PFSK-1 (cell line): Measurements from ENCODE around the gene TGFBR3L.

Source experiments
- FOXP2 ChIP-seq: optimal IDR thresholded peaks from 2 replicates; pipeline ENCODE3; 2011; ENCODE audit warnings: borderline replicate concordance, control low read depth, inconsistent platforms; ENCODE audit not compliant: insufficient read depth; ENCODE audit errors: extremely low read length, extremely low read depth
- POLR2AphosphoS5 ChIP-seq: IDR thresholded peaks from 2 replicates; pipeline ENCODE4 v1.6.1; 2012; ENCODE audit warnings: low read depth, mild to moderate bottlenecking, control low read depth, low read length, moderate library complexity
- SIN3A ChIP-seq: IDR thresholded peaks from 2 replicates; pipeline ENCODE4 v1.6.1; 2012; ENCODE audit warnings: mild to moderate bottlenecking, low read length, moderate library complexity, borderline replicate concordance; ENCODE audit not compliant: insufficient read depth
- TAF1 ChIP-seq: IDR thresholded peaks from 2 replicates; pipeline ENCODE4 v1.6.1; 2012; ENCODE audit warnings: low read length, control low read depth, borderline replicate concordance; ENCODE audit not compliant: insufficient read depth
- TF ChIP-seq, protein P1 (sequence below), 2 experiments: IDR thresholded peaks; 2 replicates each; pipeline versions ENCODE4 v1.6.1 to v1.8.0; 2011 to 2012; ENCODE audit warnings: low read depth in 2 of 2, low read length in 2 of 2, control low read depth in 1 of 2, inconsistent platforms in 1 of 2, mild to moderate bottlenecking in 1 of 2, moderate library complexity in 1 of 2; ENCODE audit not compliant: insufficient read depth in 1 of 2

The TGFBR3L gene

DNA sequence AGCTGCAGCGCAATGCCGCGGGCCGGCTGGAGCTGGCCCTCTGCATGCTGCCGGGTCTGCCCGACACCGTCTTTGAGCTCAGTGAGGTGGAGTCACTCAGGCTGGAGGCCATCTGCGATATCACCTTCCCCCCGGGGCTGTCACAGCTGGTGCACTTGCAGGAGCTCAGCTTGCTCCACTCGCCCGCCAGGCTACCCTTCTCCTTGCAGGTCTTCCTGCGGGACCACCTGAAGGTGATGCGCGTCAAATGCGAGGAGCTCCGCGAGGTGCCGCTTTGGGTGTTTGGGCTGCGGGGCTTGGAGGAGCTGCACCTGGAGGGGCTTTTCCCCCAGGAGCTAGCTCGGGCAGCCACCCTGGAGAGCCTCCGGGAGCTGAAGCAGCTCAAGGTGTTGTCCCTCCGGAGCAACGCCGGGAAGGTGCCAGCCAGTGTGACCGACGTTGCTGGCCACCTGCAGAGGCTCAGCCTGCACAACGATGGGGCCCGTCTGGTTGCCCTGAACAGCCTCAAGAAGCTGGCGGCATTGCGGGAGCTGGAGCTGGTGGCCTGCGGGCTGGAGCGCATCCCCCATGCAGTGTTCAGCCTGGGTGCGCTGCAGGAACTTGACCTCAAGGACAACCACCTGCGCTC is 14.8 kb upstream of the TGFBR3L start:
- no peak for TF ChIP-seq TAF1
- TF ChIP-seq FOXP2: no peak
- TF ChIP-seq SIN3A: no peak
- no peak for TF ChIP-seq POLR2AphosphoS5
- TF ChIP-seq, protein P1, sequence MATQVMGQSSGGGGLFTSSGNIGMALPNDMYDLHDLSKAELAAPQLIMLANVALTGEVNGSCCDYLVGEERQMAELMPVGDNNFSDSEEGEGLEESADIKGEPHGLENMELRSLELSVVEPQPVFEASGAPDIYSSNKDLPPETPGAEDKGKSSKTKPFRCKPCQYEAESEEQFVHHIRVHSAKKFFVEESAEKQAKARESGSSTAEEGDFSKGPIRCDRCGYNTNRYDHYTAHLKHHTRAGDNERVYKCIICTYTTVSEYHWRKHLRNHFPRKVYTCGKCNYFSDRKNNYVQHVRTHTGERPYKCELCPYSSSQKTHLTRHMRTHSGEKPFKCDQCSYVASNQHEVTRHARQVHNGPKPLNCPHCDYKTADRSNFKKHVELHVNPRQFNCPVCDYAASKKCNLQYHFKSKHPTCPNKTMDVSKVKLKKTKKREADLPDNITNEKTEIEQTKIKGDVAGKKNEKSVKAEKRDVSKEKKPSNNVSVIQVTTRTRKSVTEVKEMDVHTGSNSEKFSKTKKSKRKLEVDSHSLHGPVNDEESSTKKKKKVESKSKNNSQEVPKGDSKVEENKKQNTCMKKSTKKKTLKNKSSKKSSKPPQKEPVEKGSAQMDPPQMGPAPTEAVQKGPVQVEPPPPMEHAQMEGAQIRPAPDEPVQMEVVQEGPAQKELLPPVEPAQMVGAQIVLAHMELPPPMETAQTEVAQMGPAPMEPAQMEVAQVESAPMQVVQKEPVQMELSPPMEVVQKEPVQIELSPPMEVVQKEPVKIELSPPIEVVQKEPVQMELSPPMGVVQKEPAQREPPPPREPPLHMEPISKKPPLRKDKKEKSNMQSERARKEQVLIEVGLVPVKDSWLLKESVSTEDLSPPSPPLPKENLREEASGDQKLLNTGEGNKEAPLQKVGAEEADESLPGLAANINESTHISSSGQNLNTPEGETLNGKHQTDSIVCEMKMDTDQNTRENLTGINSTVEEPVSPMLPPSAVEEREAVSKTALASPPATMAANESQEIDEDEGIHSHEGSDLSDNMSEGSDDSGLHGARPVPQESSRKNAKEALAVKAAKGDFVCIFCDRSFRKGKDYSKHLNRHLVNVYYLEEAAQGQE (IDR thresholded peaks at IDR 0.05; ENCODE audit: insufficient read depth in 1 of 2, low read depth in 2 of 2, low read length in 2 of 2): no peak

DNA sequence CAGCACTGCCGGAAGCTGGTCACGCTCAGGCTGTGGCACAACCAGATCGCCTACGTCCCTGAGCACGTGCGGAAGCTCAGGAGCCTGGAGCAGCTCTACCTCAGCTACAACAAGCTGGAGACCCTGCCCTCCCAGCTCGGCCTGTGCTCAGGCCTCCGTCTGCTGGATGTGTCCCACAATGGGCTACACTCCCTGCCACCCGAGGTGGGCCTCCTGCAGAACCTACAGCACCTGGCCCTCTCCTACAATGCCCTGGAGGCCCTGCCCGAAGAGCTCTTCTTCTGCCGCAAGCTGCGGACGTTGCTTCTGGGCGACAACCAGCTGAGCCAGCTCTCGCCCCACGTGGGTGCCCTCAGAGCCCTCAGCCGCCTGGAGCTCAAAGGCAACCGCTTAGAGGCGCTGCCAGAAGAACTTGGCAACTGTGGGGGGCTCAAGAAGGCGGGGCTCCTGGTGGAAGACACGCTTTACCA is 14.2 kb upstream of the TGFBR3L start:
- TF ChIP-seq SIN3A (no peak), TAF1 (no peak), POLR2AphosphoS5 (no peak), FOXP2 (no peak)
- TF ChIP-seq, protein P1 (IDR thresholded peaks at IDR 0.05; ENCODE audit: insufficient read depth in 1 of 2, low read depth in 2 of 2, low read length in 2 of 2): no peak

DNA sequence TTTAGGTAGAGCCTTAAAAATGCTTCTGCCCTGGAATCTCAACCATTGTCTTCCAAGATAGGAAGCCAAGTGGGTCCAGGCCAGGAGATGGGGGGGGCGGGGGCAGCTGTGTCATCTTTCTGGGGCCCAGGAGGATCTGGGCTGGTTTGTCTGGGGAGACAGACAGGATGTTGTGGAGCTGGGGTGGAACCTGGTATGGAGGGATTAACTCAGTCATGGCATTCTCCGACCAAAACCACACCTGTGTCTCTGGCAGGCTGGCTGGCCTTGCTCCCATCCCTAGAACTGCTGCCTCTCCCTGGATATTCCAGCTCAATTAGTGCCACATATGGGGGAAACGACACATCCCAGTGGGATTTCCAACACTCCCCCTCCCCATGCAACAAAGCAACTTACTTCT is 13.7 kb upstream of the TGFBR3L start:
- TF ChIP-seq, protein P1 (IDR thresholded peaks at IDR 0.05; ENCODE audit: insufficient read depth in 1 of 2, low read depth in 2 of 2, low read length in 2 of 2): no peak
- no peak for TF ChIP-seq POLR2AphosphoS5
- no peak for TF ChIP-seq FOXP2

DNA sequence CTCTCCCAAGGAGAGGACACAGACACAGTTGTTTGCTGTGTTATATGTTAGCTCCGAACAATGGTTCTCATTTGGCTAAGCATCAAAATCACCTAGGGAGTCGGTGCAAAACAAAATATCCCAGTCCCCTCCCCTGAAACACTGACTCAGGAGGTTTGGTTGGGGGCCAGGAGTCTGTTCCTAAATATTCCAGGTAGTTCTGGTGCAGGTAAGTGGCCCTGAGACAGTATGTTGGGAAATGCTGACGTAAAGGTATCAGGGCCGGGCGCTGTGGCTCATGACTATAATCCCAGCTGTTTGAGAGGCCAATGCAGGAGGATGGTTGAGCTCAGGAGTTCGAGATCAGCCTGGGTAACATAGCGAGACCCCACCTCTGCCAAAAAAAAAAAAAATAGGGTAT is 13.3 kb upstream of the TGFBR3L start:
- no peak for TF ChIP-seq TAF1
- TF ChIP-seq SIN3A: no peak
- TF ChIP-seq POLR2AphosphoS5: no peak

DNA sequence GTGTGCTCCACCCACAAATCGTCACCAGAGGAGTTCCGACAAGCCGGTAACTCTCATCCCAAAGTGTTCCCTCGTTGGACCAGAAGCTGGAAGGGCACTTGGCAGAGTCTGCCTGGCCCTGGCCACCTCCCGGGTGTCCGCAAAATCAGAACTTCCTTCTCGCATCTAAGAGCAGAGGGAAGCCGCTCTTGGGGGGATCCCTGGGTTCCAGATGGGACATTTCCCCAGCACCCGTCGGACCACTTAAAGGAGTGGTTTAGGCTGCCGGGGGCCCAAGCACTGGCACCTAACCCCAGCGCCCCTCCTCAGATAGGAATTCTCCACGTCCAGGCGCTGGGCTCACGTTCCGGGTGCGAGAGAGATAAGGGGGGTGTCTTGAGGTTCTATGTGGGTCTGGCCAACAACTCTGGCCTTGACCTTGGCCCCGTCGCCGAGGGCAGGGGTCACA is 11.8 kb upstream of the TGFBR3L start:
- TF ChIP-seq SIN3A (no peak; the same call in 1 of the 2 replicates), FOXP2 (no peak), POLR2AphosphoS5 (no peak), TAF1 (no peak)
- TF ChIP-seq, protein P1 (IDR thresholded peaks at IDR 0.05; ENCODE audit: insufficient read depth in 1 of 2, low read depth in 2 of 2, low read length in 2 of 2): no peak; a peak in 1 of 4 replicates
